GM23338 (cell line): Measurements from ENCODE around the gene KRT16. TPM values are rescaled to one million over a fixed set of nuclear protein-coding genes. Genes with fewer than 3 reads are reported as not detected.

Experiments
- ATAC-seq: fragments of 200-7000 bp; cut with Tn5 transposase; 3 replicates; pipeline ENCODE4 v1.9.1; 2020
- DNase-seq: peaks from one replicate; pipeline ENCODE4 v3.0.0-alpha.2; 2015; ENCODE audit warnings: low spot score
- H2AFZ ChIP-seq: fragments of 200-600 bp; sonication (generic); 2 replicates; pipeline ENCODE4 v1.8.0; 2016; ENCODE audit warnings: antibody characterized with exemption, mild to moderate bottlenecking, moderate library complexity
- H3F3A ChIP-seq: fragments of 200-600 bp; sonication (generic); replicated peaks from 2 replicates; pipeline ENCODE4 v1.8.0; 2017; ENCODE audit warnings: antibody characterized with exemption, mixed run types, low read depth
- H3K27ac ChIP-seq: fragments of 200-600 bp; sonication (generic); 2 replicates; pipeline ENCODE4 v1.6.1; 2016; ENCODE audit warnings: low read depth
- H3K27me3 ChIP-seq: fragments of 200-600 bp; sonication (generic); 2 replicates; pipeline ENCODE4 v1.8.0; 2016; ENCODE audit warnings: mild to moderate bottlenecking, mixed run types, moderate library complexity; ENCODE audit not compliant: insufficient read depth
- H3K36me3 ChIP-seq: fragments of 200-600 bp; sonication (generic); 2 replicates; pipeline ENCODE4 v1.8.0; 2016; ENCODE audit warnings: mild to moderate bottlenecking; ENCODE audit not compliant: insufficient read depth
- H3K4me1 ChIP-seq: fragments of 200-600 bp; sonication (generic); 2 replicates; pipeline ENCODE4 v1.8.0; 2016; ENCODE audit warnings: mild to moderate bottlenecking, moderate library complexity; ENCODE audit not compliant: insufficient read depth
- H3K4me2 ChIP-seq: fragments of 200-600 bp; sonication (generic); 2 replicates; pipeline ENCODE4 v1.7.1; 2017; ENCODE audit warnings: mixed run types
- H3K4me3 ChIP-seq: fragments of 200-600 bp; sonication (generic); 2 replicates; pipeline ENCODE4 v1.6.1; 2016; ENCODE audit warnings: mixed run types
- H3K79me2 ChIP-seq: fragments of 200-600 bp; sonication (generic); replicated peaks from 2 replicates; pipeline ENCODE4 v1.8.0; 2017; ENCODE audit warnings: mild to moderate bottlenecking; ENCODE audit not compliant: insufficient read depth
- H3K9me2 ChIP-seq: fragments of 200-600 bp; sonication (generic); 2 replicates; pipeline ENCODE4 v1.8.0; 2017; ENCODE audit not compliant: insufficient read depth
- H4K20me1 ChIP-seq: fragments of 200-600 bp; sonication (generic); replicated peaks from 2 replicates; pipeline ENCODE4 v1.8.0; 2017; ENCODE audit warnings: mild to moderate bottlenecking; ENCODE audit not compliant: insufficient read depth
- H3K27ac Mint-ChIP-seq: 2 replicates; pipeline ENCODE4 v1.8.0; 2020; ENCODE audit warnings: inconsistent platforms, mild to moderate bottlenecking, moderate library complexity, mixed read lengths
- H3K27me3 Mint-ChIP-seq: 3 replicates; pipeline ENCODE4 v1.8.0; 2022; ENCODE audit warnings: low read depth, mild to moderate bottlenecking, moderate library complexity, mixed read lengths, inconsistent platforms; ENCODE audit not compliant: insufficient read depth, poor library complexity
- H3K36me3 Mint-ChIP-seq: 3 replicates; pipeline ENCODE4 v1.8.0; 2021; ENCODE audit warnings: low read depth, mild to moderate bottlenecking, inconsistent platforms, moderate library complexity, mixed read lengths
- H3K4me1 Mint-ChIP-seq: 3 replicates; pipeline ENCODE4 v1.8.0; 2020; ENCODE audit warnings: mild to moderate bottlenecking, inconsistent platforms, mixed read lengths
- H3K4me3 Mint-ChIP-seq: 3 replicates; pipeline ENCODE4 v1.8.0; 2021; ENCODE audit warnings: moderate library complexity, mild to moderate bottlenecking, inconsistent platforms, mixed read lengths
- H3K9me3 Mint-ChIP-seq: 3 replicates; pipeline ENCODE4 v1.8.0; 2020; ENCODE audit warnings: moderate library complexity, mild to moderate bottlenecking, inconsistent platforms, mixed read lengths
- CTCF ChIP-seq, 2 experiments: fragments of 200-600 bp in 1 of 2; sonication (generic) in 1 of 2; conservative IDR thresholded peaks; 2 replicates each; pipeline versions ENCODE4 v1.5.1 to v1.6.1; 2016 to 2017; ENCODE audit warnings: antibody characterized with exemption in 2 of 2, low read depth in 2 of 2, mild to moderate bottlenecking in 2 of 2, moderate library complexity in 1 of 2
- ETS1 ChIP-seq: IDR thresholded peaks from 2 replicates; pipeline ENCODE4 v1.6.1; 2016; ENCODE audit warnings: antibody characterized with exemption
- EZH2 ChIP-seq: fragments of 200-600 bp; sonication (generic); IDR thresholded peaks from one replicate; pipeline ENCODE4 v1.8.0; 2017; ENCODE audit warnings: antibody characterized with exemption, mild to moderate bottlenecking, low read depth; ENCODE audit not compliant: unreplicated experiment
- JUNB ChIP-seq: IDR thresholded peaks from one replicate; pipeline ENCODE4 v1.6.1; 2016; ENCODE audit warnings: antibody characterized with exemption; ENCODE audit not compliant: unreplicated experiment
- ZNF331 ChIP-seq: fragments of 250-450 bp; sonication (Bioruptor Pico); IDR thresholded peaks from 2 replicates; pipeline ENCODE4 v1.5.0; 2020; ENCODE audit warnings: low read depth, mild to moderate bottlenecking, moderate library complexity
- ZNF462 ChIP-seq: fragments of 250-450 bp; sonication (Bioruptor Pico); IDR thresholded peaks from 2 replicates; pipeline ENCODE4 v1.5.0; 2020; ENCODE audit warnings: mild to moderate bottlenecking, moderate library complexity
- polyA plus RNA-seq: library from polyadenylated mRNA; unstranded; fragments of >200 nt; fragmentation: Nextera tagmentation; extraction: Ambion mirVana; gene quantifications from 2 replicates; pipeline ENCODE4 v1.2.1, GENCODE V29; 2016
- total RNA-seq: library from RNA; depleted of rRNA; stranded (reverse); fragments of >200 nt; shearing (Covaris generic); gene quantifications from 2 replicates; pipeline ENCODE4 v1.2.3, GENCODE V29; 2014
- TF ChIP-seq, protein P1 (sequence below): IDR thresholded peaks from one replicate; pipeline ENCODE4 v1.6.1; 2018; ENCODE audit warnings: antibody characterized with exemption; ENCODE audit not compliant: unreplicated experiment

KRT16 gene
- total and polyA plus RNA-seq, 2 experiments from 2014 or later: not detected

DNA sequence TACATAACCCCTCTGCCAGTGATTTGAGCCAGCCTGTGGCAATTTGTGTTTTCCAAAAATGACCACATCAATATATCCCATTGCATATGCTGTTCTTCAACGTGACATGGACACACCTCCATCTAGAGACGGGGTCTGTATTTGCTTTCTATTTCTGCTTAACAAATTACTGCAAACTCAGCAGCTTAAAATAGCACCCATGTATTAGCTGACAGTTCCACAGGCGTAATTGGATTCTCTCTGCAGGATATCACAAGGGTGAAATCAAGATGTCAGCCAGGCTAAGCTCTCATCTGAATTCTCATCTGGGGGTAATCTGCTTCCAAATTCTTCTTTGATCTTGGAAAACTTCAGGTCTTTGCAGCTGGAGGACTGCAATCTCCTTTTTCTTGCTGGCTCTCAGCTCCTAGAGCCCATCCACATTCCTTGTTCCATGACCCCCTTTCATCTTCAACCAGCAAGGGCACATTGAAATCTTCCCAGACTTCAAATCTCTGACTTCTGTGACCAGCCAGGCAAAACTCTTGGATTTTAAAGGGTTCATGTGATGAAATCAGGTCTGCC lies 48.9 kb downstream of the KRT16 start (continued):
- TF ChIP-seq CTCF (conservative IDR thresholded peaks at IDR 0.05; ENCODE audit: low read depth in 2 of 2): no peak

- Histone ChIP-seq H4K20me1 (no peaks in the 10 kb centered on the region), H3K36me3 (no peaks in the 10 kb centered on the region)
- TF ChIP-seq ETS1 (no peak), JUNB (no peak), ZNF331 (no peak), EZH2 (no peak), ZNF462 (CRISPR knock-in tag) (no peak)
- TF ChIP-seq, protein P1, sequence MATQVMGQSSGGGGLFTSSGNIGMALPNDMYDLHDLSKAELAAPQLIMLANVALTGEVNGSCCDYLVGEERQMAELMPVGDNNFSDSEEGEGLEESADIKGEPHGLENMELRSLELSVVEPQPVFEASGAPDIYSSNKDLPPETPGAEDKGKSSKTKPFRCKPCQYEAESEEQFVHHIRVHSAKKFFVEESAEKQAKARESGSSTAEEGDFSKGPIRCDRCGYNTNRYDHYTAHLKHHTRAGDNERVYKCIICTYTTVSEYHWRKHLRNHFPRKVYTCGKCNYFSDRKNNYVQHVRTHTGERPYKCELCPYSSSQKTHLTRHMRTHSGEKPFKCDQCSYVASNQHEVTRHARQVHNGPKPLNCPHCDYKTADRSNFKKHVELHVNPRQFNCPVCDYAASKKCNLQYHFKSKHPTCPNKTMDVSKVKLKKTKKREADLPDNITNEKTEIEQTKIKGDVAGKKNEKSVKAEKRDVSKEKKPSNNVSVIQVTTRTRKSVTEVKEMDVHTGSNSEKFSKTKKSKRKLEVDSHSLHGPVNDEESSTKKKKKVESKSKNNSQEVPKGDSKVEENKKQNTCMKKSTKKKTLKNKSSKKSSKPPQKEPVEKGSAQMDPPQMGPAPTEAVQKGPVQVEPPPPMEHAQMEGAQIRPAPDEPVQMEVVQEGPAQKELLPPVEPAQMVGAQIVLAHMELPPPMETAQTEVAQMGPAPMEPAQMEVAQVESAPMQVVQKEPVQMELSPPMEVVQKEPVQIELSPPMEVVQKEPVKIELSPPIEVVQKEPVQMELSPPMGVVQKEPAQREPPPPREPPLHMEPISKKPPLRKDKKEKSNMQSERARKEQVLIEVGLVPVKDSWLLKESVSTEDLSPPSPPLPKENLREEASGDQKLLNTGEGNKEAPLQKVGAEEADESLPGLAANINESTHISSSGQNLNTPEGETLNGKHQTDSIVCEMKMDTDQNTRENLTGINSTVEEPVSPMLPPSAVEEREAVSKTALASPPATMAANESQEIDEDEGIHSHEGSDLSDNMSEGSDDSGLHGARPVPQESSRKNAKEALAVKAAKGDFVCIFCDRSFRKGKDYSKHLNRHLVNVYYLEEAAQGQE: no peak
Observed at GRCh38 chr17:41561554-41561953, 51.0 kb downstream of the KRT16 start.

More at GRCh38 chr17:41561554-41561953, 51.0 kb downstream of the KRT16 start:
- DNase-seq (no peak), ATAC-seq (no peak)
- H3K4me1 Mint-ChIP-seq: no peaks in the 10 kb centered on the region
- Histone ChIP-seq H2AFZ (no peak overlapping the region), H3K9me2 (no peaks in the 10 kb centered on the region), H3K4me1 (no peaks in the 10 kb centered on the region), H3K27ac (no peak overlapping the region), H3K79me2 (no peaks in the 10 kb centered on the region), H3K4me2 (no peak overlapping the region), H3K27me3 (no peaks in the 10 kb centered on the region), H3K4me3 (no peak overlapping the region), H3F3A (no peaks in the 10 kb centered on the region)
- peaks cover 6% of the 10 kb centered on the region for H3K27me3 Mint-ChIP-seq
- H3K27ac Mint-ChIP-seq: no peak overlapping the region
- H3K9me3 Mint-ChIP-seq: no peaks in the 10 kb centered on the region
- no peak overlapping the region for H3K4me3 Mint-ChIP-seq
- H3K36me3 Mint-ChIP-seq: no peaks in the 10 kb centered on the region
